Inferior parietal cortex (tissue), 1 donor: ENCODE data around the gene KRT80.

Experiments
- DNase-seq: peaks from one replicate; pipeline ENCODE4 v3.0.0-alpha.2; 2016; ENCODE audit errors: extremely low spot score

The KRT80 gene

GRCh38 chr12:52139147-52139546, 52.7 kb downstream of the KRT80 start:
- DNase-seq: no peak

- DNase-seq: no peak
Measured at GRCh38 chr12:52137746-52138145, 54.1 kb downstream of the KRT80 start.

- DNase-seq: no peak
Measured at GRCh38 chr12:52132754-52133161, 59.1 kb downstream of the KRT80 start.

- DNase-seq: no peak
Measured at GRCh38 chr12:52130711-52131110, 61.1 kb downstream of the KRT80 start.

GRCh38 chr12:52127683-52128450, 63.9 kb downstream of the KRT80 start:
- DNase-seq: no peak

GRCh38 chr12:52126605-52127578, 64.9 kb downstream of the KRT80 start:
- no peak for DNase-seq

- DNase-seq: no peak
Measured at GRCh38 chr12:52126050-52126604, 65.7 kb downstream of the KRT80 start.

- no peak for DNase-seq
Measured at GRCh38 chr12:52125476-52125900, 66.3 kb downstream of the KRT80 start.

GRCh38 chr12:52123487-52124186, 68.2 kb downstream of the KRT80 start:
- no peak for DNase-seq

- DNase-seq: no peak
Measured at GRCh38 chr12:52122904-52123303, 68.9 kb downstream of the KRT80 start.

- DNase-seq: no peak
Measured at GRCh38 chr12:52122540-52122871, 69.3 kb downstream of the KRT80 start.

GRCh38 chr12:52121824-52122539, 69.8 kb downstream of the KRT80 start:
- DNase-seq: peak; percentile 60

- DNase-seq: no peak
Measured at GRCh38 chr12:52120951-52121823, 70.6 kb downstream of the KRT80 start.

GRCh38 chr12:52119398-52120254, 72.2 kb downstream of the KRT80 start:
- DNase-seq: no peak
